ENCODE data around the gene CPNE2.

The CPNE2 gene

GRCh38 chr16:57143149-57143921, 51.0 kb downstream of the CPNE2 start:
- POLR2A ChIA-PET, result interaction anchor here (0.6 kb wide), 1 partner anchor 13 kb away, joined by 6 read pairs; no protein-coding TSS in a partner anchor
- peaks cover 0 to 12% (median 0%) of the 10 kb centered on the region in 4 experiments for H3K36me3 ChIP-seq (ENCODE audit: control insufficient read depth in 4 of 4, insufficient read depth in 4 of 4, low read length in 3 of 4)
- no peak for DNase-seq
- H3K27me3 ChIP-seq (replicated peaks in 2 of 5; ENCODE audit: control insufficient read depth in 4 of 5, insufficient read depth in 5 of 5, low read length in 4 of 5), result no peaks in the 10 kb centered on the region
- peak overlapping the region in 1 of 2 experiments; percentile 43 for H3K27ac ChIP-seq (ENCODE audit: insufficient read depth in 1 of 2, low read depth in 1 of 2, low read length in 2 of 2, poor library complexity in 1 of 2, severe bottlenecking in 2 of 2)
- 96% methylated on average over 10 of the region's 14 CpGs for WGBS (ENCODE audit: insufficient coverage)
- H3K4me3 ChIP-seq (ENCODE audit: control insufficient read depth in 1 of 7, extremely low read depth in 1 of 7, insufficient read depth in 4 of 7, low read depth in 2 of 7, low read length in 6 of 7), result peak overlapping the region in 1 of 7 experiments; percentile 3
- H3K4me1 ChIP-seq (ENCODE audit: control extremely low read depth in 1 of 4, control insufficient read depth in 4 of 4, insufficient read depth in 4 of 4, low read length in 3 of 4), result peaks cover 9 to 88% (median 83%) of the 10 kb centered on the region in 4 experiments
- CTCF ChIA-PET, result interaction anchor here (1.0 to 1.3 kb wide), 5 partner anchors 8 to 42 kb away, joined by 3 to 4 read pairs (median 3); no protein-coding TSS in a partner anchor
- no peaks in the 10 kb centered on the region for H3K9me3 ChIP-seq (ENCODE audit: control extremely low read depth in 1 of 5, control insufficient read depth in 4 of 5, insufficient read depth in 2 of 5, low read depth in 1 of 5, low read length in 4 of 5)

- Histone ChIP-seq H3K27me3 (replicated peaks in 2 of 5; ENCODE audit: control insufficient read depth in 4 of 5, insufficient read depth in 5 of 5, low read length in 4 of 5) (no peaks in the 10 kb centered on the region), H3K9me3 (ENCODE audit: control extremely low read depth in 1 of 5, control insufficient read depth in 4 of 5, insufficient read depth in 2 of 5, low read depth in 1 of 5, low read length in 4 of 5) (no peaks in the 10 kb centered on the region), H3K4me3 (ENCODE audit: control insufficient read depth in 1 of 7, extremely low read depth in 1 of 7, insufficient read depth in 4 of 7, low read depth in 2 of 7, low read length in 6 of 7) (no peak overlapping the region), H3K4me1 (ENCODE audit: control extremely low read depth in 1 of 4, control insufficient read depth in 4 of 4, insufficient read depth in 4 of 4, low read length in 3 of 4) (peaks cover 9 to 95% (median 87%) of the 10 kb centered on the region in 4 experiments), H3K27ac (ENCODE audit: insufficient read depth in 1 of 2, low read depth in 1 of 2, low read length in 2 of 2, poor library complexity in 1 of 2, severe bottlenecking in 2 of 2) (peak overlapping the region in 1 of 2 experiments; percentile 32), H3K36me3 (ENCODE audit: control insufficient read depth in 4 of 4, insufficient read depth in 4 of 4, low read length in 3 of 4) (peaks cover 0 to 11% (median 0%) of the 10 kb centered on the region in 4 experiments)
- WGBS (ENCODE audit: insufficient coverage), result 100% methylated on average over 1 of the region's 2 CpGs
- ChIA-PET POLR2A (interaction anchor here (0.6 kb wide), 1 partner anchor 12 kb away, joined by 6 read pairs; no protein-coding TSS in a partner anchor), CTCF (interaction anchor here (0.8 to 1.4 kb wide), 6 partner anchors 8 to 61 kb away, joined by 3 to 5 read pairs (median 3); partner anchors contain the start of gene CPNE2)
- DNase-seq, result no peak
Observed at GRCh38 chr16:57144027-57144426, 51.6 kb downstream of the CPNE2 start.

DNA sequence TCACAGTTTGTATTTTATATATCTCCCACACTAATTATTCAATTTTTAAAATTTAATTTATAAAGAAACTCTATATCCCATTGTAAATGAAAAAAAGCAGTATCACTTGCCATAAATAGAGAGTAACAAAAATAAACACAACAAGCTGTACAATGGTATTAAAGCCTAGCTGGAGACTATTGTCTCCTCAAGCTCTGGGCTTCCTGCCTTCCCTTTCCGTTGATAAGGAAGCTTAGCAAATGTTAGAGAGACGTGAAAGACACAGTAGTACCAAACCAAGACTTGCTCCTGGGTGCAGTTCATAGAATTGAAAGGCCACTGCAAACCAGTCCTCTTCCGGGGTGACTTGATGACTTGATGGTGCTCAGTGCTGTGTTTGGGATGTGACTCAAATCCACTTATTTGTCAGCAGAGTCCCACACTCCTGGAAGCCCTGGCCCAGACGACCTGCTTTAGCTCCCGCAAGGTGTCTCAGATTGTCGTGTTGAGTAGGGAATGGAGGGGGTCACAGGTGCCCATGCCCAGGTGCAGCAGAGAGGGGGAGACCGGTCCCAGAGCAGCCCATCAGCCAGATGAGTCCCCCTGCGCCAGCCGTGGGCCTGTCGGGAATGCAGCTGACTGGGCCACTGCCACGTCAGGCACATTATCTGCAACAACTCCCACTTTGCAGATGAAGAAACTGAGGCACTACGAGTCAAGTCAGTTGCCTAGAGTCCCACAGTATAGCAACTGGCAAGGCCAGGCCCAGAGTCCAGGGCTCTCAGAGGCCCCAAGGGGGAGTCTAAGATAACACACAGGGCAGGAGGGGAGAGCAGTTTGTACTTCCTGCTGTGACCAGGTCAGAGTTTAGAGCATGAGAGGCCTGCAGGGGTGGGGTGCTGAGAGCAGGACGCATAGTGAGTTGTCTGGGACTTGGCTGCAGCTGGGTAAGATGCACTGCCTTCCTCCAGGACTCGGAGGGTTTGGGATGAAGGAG, 53.0 kb downstream of the CPNE2 start:
- H3K36me3 ChIP-seq (ENCODE audit: control insufficient read depth in 4 of 4, insufficient read depth in 4 of 4, low read length in 3 of 4), result peaks cover 0 to 15% (median 2%) of the 10 kb centered on the region in 4 experiments
- no peaks in the 10 kb centered on the region for H3K9me3 ChIP-seq (ENCODE audit: control extremely low read depth in 1 of 5, control insufficient read depth in 4 of 5, insufficient read depth in 2 of 5, low read depth in 1 of 5, low read length in 4 of 5)
- ChIA-PET POLR2A (no interaction called here), CTCF (interaction anchor here (0.8 to 1.6 kb wide), 4 partner anchors 22 to 63 kb away, joined by 3 to 5 read pairs (median 4); partner anchors contain the start of gene CPNE2)
- no peak for DNase-seq
- H3K27me3 ChIP-seq (replicated peaks in 2 of 5; ENCODE audit: control insufficient read depth in 4 of 5, insufficient read depth in 5 of 5, low read length in 4 of 5), result no peaks in the 10 kb centered on the region
- H3K4me3 ChIP-seq (ENCODE audit: control insufficient read depth in 1 of 7, extremely low read depth in 1 of 7, insufficient read depth in 4 of 7, low read depth in 2 of 7, low read length in 6 of 7), result no peak overlapping the region
- 92% methylated on average over 13 of the region's 14 CpGs for WGBS (ENCODE audit: insufficient coverage)
- peaks cover 9 to 93% (median 78%) of the 10 kb centered on the region in 4 experiments for H3K4me1 ChIP-seq (ENCODE audit: control extremely low read depth in 1 of 4, control insufficient read depth in 4 of 4, insufficient read depth in 4 of 4, low read length in 3 of 4)
- no peak overlapping the region for H3K27ac ChIP-seq (ENCODE audit: insufficient read depth in 1 of 2, low read depth in 1 of 2, low read length in 2 of 2, poor library complexity in 1 of 2, severe bottlenecking in 2 of 2)

DNA sequence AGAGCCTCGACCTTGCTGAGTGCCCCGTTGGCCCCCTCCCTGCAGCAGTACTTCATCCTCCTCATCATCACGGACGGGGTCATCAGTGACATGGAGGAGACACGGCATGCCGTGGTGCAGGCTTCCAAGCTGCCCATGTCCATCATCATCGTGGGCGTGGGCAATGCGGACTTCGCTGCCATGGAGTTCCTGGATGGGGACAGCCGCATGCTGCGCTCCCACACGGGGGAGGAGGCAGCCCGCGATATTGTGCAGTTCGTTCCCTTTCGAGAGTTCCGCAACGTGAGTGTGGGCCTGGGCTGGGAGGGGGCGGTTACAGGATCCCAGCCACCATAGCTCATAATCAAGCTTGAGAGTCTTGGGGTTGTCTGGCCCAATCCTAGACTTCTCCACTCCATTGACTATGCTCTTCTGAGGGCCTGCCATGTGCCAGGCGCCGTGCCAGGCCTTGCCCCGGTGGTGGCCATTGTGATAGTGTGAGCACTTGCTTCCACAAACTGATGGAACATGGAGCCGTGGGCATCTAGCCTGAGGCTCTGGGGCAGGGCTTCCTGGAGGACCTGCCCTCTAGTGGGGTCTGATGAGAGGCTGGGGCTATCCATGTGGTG, 53.8 kb downstream of the CPNE2 start:
- DNase-seq, result no peak
- H3K4me1 ChIP-seq (ENCODE audit: control extremely low read depth in 1 of 4, control insufficient read depth in 4 of 4, insufficient read depth in 4 of 4, low read length in 3 of 4), result peaks cover 9 to 86% (median 72%) of the 10 kb centered on the region in 4 experiments
- peaks cover 0 to 22% (median 2%) of the 10 kb centered on the region in 4 experiments for H3K36me3 ChIP-seq (ENCODE audit: control insufficient read depth in 4 of 4, insufficient read depth in 4 of 4, low read length in 3 of 4)
- CTCF ChIA-PET, result interaction anchor here (1.6 kb wide), 1 partner anchor 23 kb away, joined by 4 read pairs; no protein-coding TSS in a partner anchor
- no peaks in the 10 kb centered on the region for H3K9me3 ChIP-seq (ENCODE audit: control extremely low read depth in 1 of 5, control insufficient read depth in 4 of 5, insufficient read depth in 2 of 5, low read depth in 1 of 5, low read length in 4 of 5)
- H3K27ac ChIP-seq (ENCODE audit: insufficient read depth in 1 of 2, low read depth in 1 of 2, low read length in 2 of 2, poor library complexity in 1 of 2, severe bottlenecking in 2 of 2), result no peak overlapping the region
- no peak overlapping the region for H3K4me3 ChIP-seq (ENCODE audit: control insufficient read depth in 1 of 7, extremely low read depth in 1 of 7, insufficient read depth in 4 of 7, low read depth in 2 of 7, low read length in 6 of 7)
- no peaks in the 10 kb centered on the region for H3K27me3 ChIP-seq (replicated peaks in 2 of 5; ENCODE audit: control insufficient read depth in 4 of 5, insufficient read depth in 5 of 5, low read length in 4 of 5)
- WGBS (ENCODE audit: insufficient coverage), result 97% methylated on average over 19 of the region's 24 CpGs
- POLR2A ChIA-PET, result no interaction called here

DNA sequence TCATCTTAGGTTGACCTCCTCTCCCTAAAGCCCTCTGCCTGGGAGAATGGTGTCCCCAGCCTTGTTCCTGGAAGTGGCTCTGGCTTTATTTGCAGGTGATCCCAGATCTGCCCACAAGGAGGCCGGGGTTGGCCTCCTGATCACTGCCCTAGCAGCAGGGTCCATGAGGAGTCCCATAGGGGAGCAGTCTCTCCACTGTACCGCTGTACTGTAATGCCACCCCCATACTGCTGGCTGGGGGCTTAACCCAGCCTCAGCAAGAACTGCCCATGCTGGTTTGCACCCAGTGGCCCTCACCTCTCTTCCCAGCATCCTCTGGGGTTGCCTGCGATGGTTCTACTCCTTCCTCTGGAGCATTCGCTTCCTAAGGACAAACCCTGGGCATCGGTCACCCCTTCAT, 54.4 kb downstream of the CPNE2 start:
- peak in 2 of 3 donors; percentile 49 to 51 for DNase-seq
- peaks cover 0 to 22% (median 2%) of the 10 kb centered on the region in 4 experiments for H3K36me3 ChIP-seq (ENCODE audit: control insufficient read depth in 4 of 4, insufficient read depth in 4 of 4, low read length in 3 of 4)
- H3K27ac ChIP-seq (ENCODE audit: insufficient read depth in 1 of 2, low read depth in 1 of 2, low read length in 2 of 2, poor library complexity in 1 of 2, severe bottlenecking in 2 of 2), result no peak overlapping the region
- ChIA-PET POLR2A (no interaction called here), CTCF (no interaction called here)
- H3K4me1 ChIP-seq (ENCODE audit: control extremely low read depth in 1 of 4, control insufficient read depth in 4 of 4, insufficient read depth in 4 of 4, low read length in 3 of 4), result peaks cover 6 to 86% (median 71%) of the 10 kb centered on the region in 4 experiments
- no peak overlapping the region for H3K4me3 ChIP-seq (ENCODE audit: control insufficient read depth in 1 of 7, extremely low read depth in 1 of 7, insufficient read depth in 4 of 7, low read depth in 2 of 7, low read length in 6 of 7)
- no peaks in the 10 kb centered on the region for H3K27me3 ChIP-seq (replicated peaks in 2 of 5; ENCODE audit: control insufficient read depth in 4 of 5, insufficient read depth in 5 of 5, low read length in 4 of 5)
- H3K9me3 ChIP-seq (ENCODE audit: control extremely low read depth in 1 of 5, control insufficient read depth in 4 of 5, insufficient read depth in 2 of 5, low read depth in 1 of 5, low read length in 4 of 5), result no peaks in the 10 kb centered on the region
- WGBS (ENCODE audit: insufficient coverage), result 99% methylated on average over 5 of the region's 5 CpGs

GRCh38 chr16:57147381-57148221, 55.2 kb downstream of the CPNE2 start:
- ChIA-PET CTCF (interaction anchor here (0.7 to 1.6 kb wide), 4 partner anchors 9 to 21 kb away, joined by 3 to 4 read pairs (median 3); no protein-coding TSS in a partner anchor), POLR2A (no interaction called here)
- DNase-seq, result peak in 2 of 3 donors; percentile 63 to 73
- H3K36me3 ChIP-seq (ENCODE audit: control insufficient read depth in 4 of 4, insufficient read depth in 4 of 4, low read length in 3 of 4), result peaks cover 2 to 30% (median 8%) of the 10 kb centered on the region in 4 experiments
- peak overlapping the region in 4 of 7 experiments; percentile 12 to 39 (median 22) for H3K4me3 ChIP-seq (ENCODE audit: control insufficient read depth in 1 of 7, extremely low read depth in 1 of 7, insufficient read depth in 4 of 7, low read depth in 2 of 7, low read length in 6 of 7)
- H3K27ac ChIP-seq (ENCODE audit: insufficient read depth in 1 of 2, low read depth in 1 of 2, low read length in 2 of 2, poor library complexity in 1 of 2, severe bottlenecking in 2 of 2), result peak overlapping the region in 1 of 2 experiments; percentile 29
- no peaks in the 10 kb centered on the region for H3K27me3 ChIP-seq (replicated peaks in 2 of 5; ENCODE audit: control insufficient read depth in 4 of 5, insufficient read depth in 5 of 5, low read length in 4 of 5)
- 17% methylated on average over 7 of the region's 14 CpGs for WGBS (ENCODE audit: insufficient coverage)
- peaks cover 4 to 86% (median 65%) of the 10 kb centered on the region in 4 experiments for H3K4me1 ChIP-seq (ENCODE audit: control extremely low read depth in 1 of 4, control insufficient read depth in 4 of 4, insufficient read depth in 4 of 4, low read length in 3 of 4)
- H3K9me3 ChIP-seq (ENCODE audit: control extremely low read depth in 1 of 5, control insufficient read depth in 4 of 5, insufficient read depth in 2 of 5, low read depth in 1 of 5, low read length in 4 of 5), result no peaks in the 10 kb centered on the region
